ENCODE measurements around the gene RNU1-2.
"Not testable (repeated sequence)": the region's sequence is repeated elsewhere in the genome, so short reads cannot be mapped to it uniquely, and the experiment has no call there.

RNU1-2 gene

GRCh38 chr1:16895598-16896315 lies at the start of gene RNU1-2:
Gene RNU1-2, plus strand, starts transcription at chr1:16895980.
- peak; percentile 99 for DNase-seq (ENCODE audit: low read depth)

- not testable (repeated sequence) for DNase-seq (ENCODE audit: low read depth)
Measured at GRCh38 chr1:16856201-16856600, 39.6 kb upstream of the RNU1-2 start.

GRCh38 chr1:16859167-16860041 lies 36.4 kb upstream of the RNU1-2 start:
- not testable (repeated sequence) for DNase-seq (ENCODE audit: low read depth)

GRCh38 chr1:16860048-16860447 lies 35.7 kb upstream of the RNU1-2 start:
- DNase-seq (ENCODE audit: low read depth), result not testable (repeated sequence)

GRCh38 chr1:16861832-16862245 lies 33.9 kb upstream of the RNU1-2 start:
- not testable (repeated sequence) for DNase-seq (ENCODE audit: low read depth)

- not testable (repeated sequence) for DNase-seq (ENCODE audit: low read depth)
Measured at GRCh38 chr1:16862415-16862814, 33.4 kb upstream of the RNU1-2 start.

GRCh38 chr1:16863024-16863423 lies 32.8 kb upstream of the RNU1-2 start:
- DNase-seq (ENCODE audit: low read depth), result not testable (repeated sequence)

GRCh38 chr1:16866926-16867707 lies 28.7 kb upstream of the RNU1-2 start:
- DNase-seq (ENCODE audit: low read depth), result not testable (repeated sequence)

- not testable (repeated sequence) for DNase-seq (ENCODE audit: low read depth)
Measured at GRCh38 chr1:16868787-16869186, 27.0 kb upstream of the RNU1-2 start.

- DNase-seq (ENCODE audit: low read depth), result not testable (repeated sequence)
Measured at GRCh38 chr1:16869996-16870395, 25.8 kb upstream of the RNU1-2 start.

- DNase-seq (ENCODE audit: low read depth), result not testable (repeated sequence)
Measured at GRCh38 chr1:16871171-16871570, 24.6 kb upstream of the RNU1-2 start.

- DNase-seq (ENCODE audit: low read depth), result peak; percentile 39
Measured at GRCh38 chr1:16872152-16873075, 23.4 kb upstream of the RNU1-2 start.

GRCh38 chr1:16873076-16873879 lies 22.5 kb upstream of the RNU1-2 start:
- not testable (repeated sequence) for DNase-seq (ENCODE audit: low read depth)

- DNase-seq (ENCODE audit: low read depth), result not testable (repeated sequence)
Measured at GRCh38 chr1:16874968-16875765, 20.6 kb upstream of the RNU1-2 start.

GRCh38 chr1:16881742-16882141 lies 14.0 kb upstream of the RNU1-2 start:
- not testable (repeated sequence) for DNase-seq (ENCODE audit: low read depth)

GRCh38 chr1:16882986-16883385 lies 12.8 kb upstream of the RNU1-2 start:
- DNase-seq (ENCODE audit: low read depth), result no peak

- DNase-seq (ENCODE audit: low read depth), result not testable (repeated sequence)
Measured at GRCh38 chr1:16884487-16884886, 11.3 kb upstream of the RNU1-2 start.

- DNase-seq (ENCODE audit: low read depth), result no peak
Measured at GRCh38 chr1:16886860-16887605, 8.7 kb upstream of the RNU1-2 start.

Measured in GM04503 (cell line).